Astrocyte of the spinal cord (primary cell): Measurements from ENCODE around the gene ODAD4.
"Not testable (repeated sequence)": the region's sequence is repeated elsewhere in the genome, so short reads cannot be mapped to it uniquely, and the experiment has no call there.

Source experiments
- DNase-seq: peaks from one replicate; pipeline ENCODE4 v3.0.0; 2011; ENCODE audit warnings: low read depth, low spot score
- H3K4me3 ChIP-seq: 2 replicates; pipeline ENCODE4 v1.5.1; 2011; ENCODE audit warnings: low read depth, mild to moderate bottlenecking, low read length, moderate library complexity
- CTCF ChIP-seq: IDR thresholded peaks from 2 replicates; pipeline ENCODE4 v1.5.1; 2012; ENCODE audit warnings: low read depth, mild to moderate bottlenecking, low read length, inconsistent platforms
- in situ Hi-C: cut with HindIII; loops from 2 replicates; pipeline ENCODE4 v1.10.0; 2017; ENCODE audit warnings: low sequenced_read_pairs

The ODAD4 gene

GRCh38 chr17:41925991-41926590 is 4.3 kb upstream of the ODAD4 start:
- in situ Hi-C loops: no loop called here
- TF ChIP-seq CTCF: no peak
- DNase-seq: no peak
- no peak overlapping the region for H3K4me3 ChIP-seq

GRCh38 chr17:41928693-41929251 is 1.6 kb upstream of the ODAD4 start:
- DNase-seq: no peak
- no peak for TF ChIP-seq CTCF
- H3K4me3 ChIP-seq: no peak overlapping the region
- in situ Hi-C loops: no loop called here

- DNase-seq, in situ Hi-C loops: not testable (repeated sequence)
- peak overlapping the region; percentile 63 for H3K4me3 ChIP-seq
Measured at GRCh38 chr17:41930833-41931156, 378 bp downstream of the ODAD4 start.

- H3K4me3 ChIP-seq, in situ Hi-C loops, DNase-seq: not testable (repeated sequence)
Measured at GRCh38 chr17:41931715-41932114, 1.3 kb downstream of the ODAD4 start.

GRCh38 chr17:41932816-41933389 is 2.5 kb downstream of the ODAD4 start:
- no peak for TF ChIP-seq CTCF
- in situ Hi-C loops: no loop called here
- no peak for DNase-seq
- H3K4me3 ChIP-seq: no peak overlapping the region

GRCh38 chr17:41935641-41936040 is 5.2 kb downstream of the ODAD4 start:
- in situ Hi-C loops: no loop called here
- DNase-seq: no peak
- H3K4me3 ChIP-seq: no peak overlapping the region
- TF ChIP-seq CTCF: no peak

GRCh38 chr17:41937970-41938954 is 7.8 kb downstream of the ODAD4 start:
- no peak for TF ChIP-seq CTCF
- in situ Hi-C loops: no loop called here
- DNase-seq: no peak
- no peak overlapping the region for H3K4me3 ChIP-seq
